CD4-positive, alpha-beta T cell treated with Interleukin-15 for 4 hours (primary cell): ENCODE results near the gene SLC6A18.
"Not testable (repeated sequence)": the region's sequence is repeated elsewhere in the genome, so short reads cannot be mapped to it uniquely, and the experiment has no call there.

ENCODE experiments used
- DNase-seq: peaks from one replicate; pipeline ENCODE4 v3.0.0-alpha.2; 2020; ENCODE audit warnings: low spot score

Gene SLC6A18

GRCh38 chr5:1256776-1257175 is 31.6 kb downstream of the SLC6A18 start:
- no peak for DNase-seq

- no peak for DNase-seq
Measured at GRCh38 chr5:1257363-1257762, 32.2 kb downstream of the SLC6A18 start.

- no peak for DNase-seq
Measured at GRCh38 chr5:1257841-1258240, 32.7 kb downstream of the SLC6A18 start.

GRCh38 chr5:1259806-1260480 is 34.8 kb downstream of the SLC6A18 start:
- no peak for DNase-seq

- no peak for DNase-seq
Measured at GRCh38 chr5:1261643-1262042, 36.5 kb downstream of the SLC6A18 start.

- no peak for DNase-seq
Measured at GRCh38 chr5:1262381-1262780, 37.2 kb downstream of the SLC6A18 start.

GRCh38 chr5:1264211-1264610 is 39.0 kb downstream of the SLC6A18 start:
- DNase-seq, result no peak

GRCh38 chr5:1265026-1265425 is 39.8 kb downstream of the SLC6A18 start:
- DNase-seq, result no peak

- DNase-seq, result no peak
Measured at GRCh38 chr5:1265461-1266455, 40.6 kb downstream of the SLC6A18 start.

GRCh38 chr5:1266791-1267190 is 41.6 kb downstream of the SLC6A18 start:
- DNase-seq, result no peak

- not testable (repeated sequence) for DNase-seq
Measured at GRCh38 chr5:1267464-1267863, 42.3 kb downstream of the SLC6A18 start.

GRCh38 chr5:1268056-1268455 is 42.9 kb downstream of the SLC6A18 start:
- DNase-seq, result no peak

- DNase-seq, result peak; percentile 23
Measured at GRCh38 chr5:1268666-1269065, 43.5 kb downstream of the SLC6A18 start.

GRCh38 chr5:1270426-1270825 is 45.2 kb downstream of the SLC6A18 start:
- no peak for DNase-seq

- no peak for DNase-seq
Measured at GRCh38 chr5:1270933-1271914, 46.0 kb downstream of the SLC6A18 start.

GRCh38 chr5:1272201-1272600 is 47.0 kb downstream of the SLC6A18 start:
- no peak for DNase-seq

GRCh38 chr5:1273745-1274144 is 48.6 kb downstream of the SLC6A18 start:
- DNase-seq, result no peak

GRCh38 chr5:1274471-1274870 is 49.3 kb downstream of the SLC6A18 start:
- DNase-seq, result no peak

GRCh38 chr5:1275397-1276391 is 50.5 kb downstream of the SLC6A18 start:
- not testable (repeated sequence) for DNase-seq

- no peak for DNase-seq
Measured at GRCh38 chr5:1276930-1277329, 51.7 kb downstream of the SLC6A18 start.

GRCh38 chr5:1277331-1277730 is 52.1 kb downstream of the SLC6A18 start:
- DNase-seq, result no peak
